CD14-positive monocyte (primary cell): ENCODE results near the gene ME3. TPM values are rescaled to one million over a fixed set of nuclear protein-coding genes. Genes with fewer than 3 reads are reported as not detected.

Experiments
- DNase-seq, 3 donors: peaks; one replicate each; pipeline ENCODE4 v3.0.0-alpha.2; 2011 to 2022
- H2AFZ ChIP-seq: 2 replicates; pipeline ENCODE4 v1.6.0; 2012; ENCODE audit warnings: mild to moderate bottlenecking, low read depth, low read length, inconsistent platforms; ENCODE audit not compliant: insufficient read depth, poor library complexity, severe bottlenecking
- H3K27ac ChIP-seq, 2 donors: 1 replicate in 1 of 2; 2 replicates in 1 of 2; pipeline ENCODE4 v1.5.1; 2012 to 2013; ENCODE audit warnings: low read length in 2 of 2, control low read depth in 1 of 2, inconsistent platforms in 1 of 2, low read depth in 1 of 2, mild to moderate bottlenecking in 1 of 2
- H3K27me3 ChIP-seq, 2 donors: one replicate each; pipeline versions ENCODE4 v1.6.0 to v1.6.1; 2011 to 2013; ENCODE audit warnings: low read length in 2 of 2; ENCODE audit not compliant: control insufficient read depth in 2 of 2, insufficient read depth in 2 of 2
- H3K36me3 ChIP-seq, 2 donors: replicated peaks in 1 of 2; 1 replicate in 1 of 2; 2 replicates in 1 of 2; pipeline versions ENCODE4 v1.5.1 to v1.6.1; 2012 to 2013; ENCODE audit warnings: low read length in 2 of 2, control low read depth in 1 of 2, inconsistent platforms in 1 of 2, mild to moderate bottlenecking in 1 of 2; ENCODE audit not compliant: insufficient read depth in 2 of 2, control insufficient read depth in 1 of 2
- H3K4me1 ChIP-seq, 2 donors: 1 replicate in 1 of 2; 2 replicates in 1 of 2; pipeline versions ENCODE4 v1.5.1 to v1.6.1; 2012 to 2013; ENCODE audit warnings: low read length in 2 of 2, control low read depth in 1 of 2, inconsistent platforms in 1 of 2, mild to moderate bottlenecking in 1 of 2, moderate library complexity in 1 of 2; ENCODE audit not compliant: insufficient read depth in 2 of 2, control insufficient read depth in 1 of 2
- H3K4me2 ChIP-seq: replicated peaks from 2 replicates; pipeline ENCODE3; 2012; ENCODE audit warnings: low read length, moderate library complexity, mild to moderate bottlenecking; ENCODE audit not compliant: poor library complexity, severe bottlenecking; ENCODE audit errors: extremely low read depth
- H3K4me3 ChIP-seq, 3 experiments: fragments of 200-600 bp in 1 of 3; sonication (generic) in 1 of 3; replicated peaks in 1 of 3; 1 replicate in 2 of 3; 2 replicates in 1 of 3; pipeline ENCODE4 v1.5.1; 2011 to 2013; ENCODE audit warnings: low read length in 3 of 3, mild to moderate bottlenecking in 3 of 3, control low read depth in 2 of 3, low read depth in 2 of 3, inconsistent platforms in 1 of 3, moderate library complexity in 1 of 3
- H3K79me2 ChIP-seq: 2 replicates; pipeline ENCODE4 v1.6.0; 2012; ENCODE audit warnings: mild to moderate bottlenecking, control low read depth, inconsistent platforms, low read length, moderate library complexity; ENCODE audit not compliant: insufficient read depth
- H3K9ac ChIP-seq: 2 replicates; pipeline ENCODE4 v1.6.0; 2017; ENCODE audit warnings: low read length, mild to moderate bottlenecking; ENCODE audit not compliant: insufficient read depth, poor library complexity, severe bottlenecking
- H3K9me3 ChIP-seq, 2 donors: replicated peaks in 1 of 2; 1 replicate in 1 of 2; 2 replicates in 1 of 2; pipeline versions ENCODE4 v1.5.1 to v1.6.1; 2012 to 2013; ENCODE audit warnings: low read length in 2 of 2, control low read depth in 1 of 2; ENCODE audit not compliant: control insufficient read depth in 1 of 2, insufficient read depth in 1 of 2
- H4K20me1 ChIP-seq: 2 replicates; pipeline ENCODE4 v1.6.0; 2012; ENCODE audit warnings: mild to moderate bottlenecking, low read length, control low read depth, moderate library complexity; ENCODE audit not compliant: insufficient read depth
- H3K27ac Mint-ChIP-seq, 7 donors: one replicate each; pipeline ENCODE4 v1.8.0; 2020; ENCODE audit warnings: mild to moderate bottlenecking in 7 of 7, mixed read lengths in 7 of 7, moderate library complexity in 6 of 7, inconsistent platforms in 2 of 7
- H3K27me3 Mint-ChIP-seq, 3 donors: one replicate each; pipeline ENCODE4 v1.8.0; 2021 to 2022; ENCODE audit warnings: low read depth in 3 of 3, mild to moderate bottlenecking in 3 of 3, mixed read lengths in 3 of 3, moderate library complexity in 3 of 3, inconsistent platforms in 1 of 3
- H3K36me3 Mint-ChIP-seq, 2 donors: one replicate each; pipeline ENCODE4 v1.8.0; 2020; ENCODE audit warnings: mixed read lengths in 2 of 2, inconsistent platforms in 1 of 2, mild to moderate bottlenecking in 1 of 2
- H3K4me1 Mint-ChIP-seq: one replicate; pipeline ENCODE4 v1.8.0; 2020; ENCODE audit warnings: mild to moderate bottlenecking, mixed read lengths
- H3K4me3 Mint-ChIP-seq, 2 donors: one replicate each; pipeline ENCODE4 v1.8.0; 2020; ENCODE audit warnings: mild to moderate bottlenecking in 2 of 2, mixed read lengths in 2 of 2, moderate library complexity in 1 of 2
- H3K9me3 Mint-ChIP-seq, 7 donors: one replicate each; pipeline ENCODE4 v1.8.0; 2020 to 2022; ENCODE audit warnings: mixed read lengths in 7 of 7, mild to moderate bottlenecking in 6 of 7, moderate library complexity in 6 of 7, inconsistent platforms in 2 of 7
- CTCF ChIP-seq: fragments of 200-600 bp; IDR thresholded peaks from one replicate; pipeline ENCODE4 v1.8.0; 2022; ENCODE audit warnings: antibody characterized with exemption, mild to moderate bottlenecking
- WGBS: methylation state at CpG from one replicate; pipeline ENCODE4 v1.1.5; 2013; ENCODE audit warnings: missing lambda C conversion rate; ENCODE audit not compliant: insufficient coverage; 5-methylcytosine and 5-hydroxymethylcytosine counted together
- intact Hi-C, 2 donors: fragments of 100-400 bp; cut with micrococcal nuclease; formaldehyde crosslinking; loops; one replicate each; pipeline versions ENCODE4 v1.15.0 to v1.15.1; 2023
- polyA plus RNA-seq, 3 donors: library from polyadenylated mRNA; depleted of rRNA in 1 of 3; unstranded in 2 of 3; stranded (reverse) in 1 of 3; fragments of 300-500 nt in 2 of 3; fragments of >200 nt in 1 of 3; fragmentation: Illumina TruSeq in 2 of 3; gene quantifications; 1 replicate in 2 of 3; 2 replicates in 1 of 3; pipeline ENCODE4 v1.2.3, GENCODE V29; 2012 to 2021

Gene ME3
- polyA plus RNA-seq, 3 donors = 0.31 to 3.0 (median 0.42) TPM

GRCh38 chr11:86444981-86445380, 227.4 kb downstream of the ME3 start:
- H3K9me3 ChIP-seq = no peaks in the 10 kb centered on the region
- no CpG with 5 or more reads among the region's 1 CpG for WGBS
- no peak overlapping the region for H3K4me2 ChIP-seq
- peaks cover 0 to 2% (median 0%) of the 10 kb centered on the region in 3 donors for H3K27me3 Mint-ChIP-seq
- no peak overlapping the region for H3K27ac ChIP-seq
- H3K36me3 Mint-ChIP-seq = no peaks in the 10 kb centered on the region
- intact Hi-C loops = no loop called here
- H4K20me1 ChIP-seq = no peaks in the 10 kb centered on the region
- no peak overlapping the region for H3K27ac Mint-ChIP-seq
- H3K79me2 ChIP-seq = no peaks in the 10 kb centered on the region
- TF ChIP-seq CTCF = no peak
- H3K9ac ChIP-seq = no peak overlapping the region
- no peaks in the 10 kb centered on the region for H3K9me3 Mint-ChIP-seq
- no peaks in the 10 kb centered on the region for H3K4me1 ChIP-seq
- no peaks in the 10 kb centered on the region for H3K27me3 ChIP-seq
- no peaks in the 10 kb centered on the region for H3K4me1 Mint-ChIP-seq
- no peaks in the 10 kb centered on the region for H3K36me3 ChIP-seq
- DNase-seq = no peak
- H2AFZ ChIP-seq = no peak overlapping the region
- no peak overlapping the region for H3K4me3 Mint-ChIP-seq
- H3K4me3 ChIP-seq = no peak overlapping the region

- Mint-ChIP-seq H3K4me3 (no peak overlapping the region), H3K36me3 (no peaks in the 10 kb centered on the region), H3K27me3 (peaks cover 0 to 2% (median 0%) of the 10 kb centered on the region in 3 donors), H3K4me1 (no peaks in the 10 kb centered on the region), H3K9me3 (no peaks in the 10 kb centered on the region), H3K27ac (no peak overlapping the region)
- no peak overlapping the region for H2AFZ ChIP-seq
- DNase-seq = no peak
- H3K4me1 ChIP-seq = no peaks in the 10 kb centered on the region
- no peaks in the 10 kb centered on the region for H3K36me3 ChIP-seq
- no peaks in the 10 kb centered on the region for H4K20me1 ChIP-seq
- H3K27me3 ChIP-seq = no peaks in the 10 kb centered on the region
- H3K9ac ChIP-seq = no peak overlapping the region
- intact Hi-C loops = no loop called here
- no peak overlapping the region for H3K4me3 ChIP-seq
- no peak overlapping the region for H3K27ac ChIP-seq
- H3K79me2 ChIP-seq = no peaks in the 10 kb centered on the region
- TF ChIP-seq CTCF = no peak
- 80% methylated on average over 1 of the region's 1 CpG for WGBS
- no peaks in the 10 kb centered on the region for H3K9me3 ChIP-seq
- no peak overlapping the region for H3K4me2 ChIP-seq
Observed at GRCh38 chr11:86443415-86443814, 229.0 kb downstream of the ME3 start.
